ENCODE measurements around the gene CNFN.

DNA sequence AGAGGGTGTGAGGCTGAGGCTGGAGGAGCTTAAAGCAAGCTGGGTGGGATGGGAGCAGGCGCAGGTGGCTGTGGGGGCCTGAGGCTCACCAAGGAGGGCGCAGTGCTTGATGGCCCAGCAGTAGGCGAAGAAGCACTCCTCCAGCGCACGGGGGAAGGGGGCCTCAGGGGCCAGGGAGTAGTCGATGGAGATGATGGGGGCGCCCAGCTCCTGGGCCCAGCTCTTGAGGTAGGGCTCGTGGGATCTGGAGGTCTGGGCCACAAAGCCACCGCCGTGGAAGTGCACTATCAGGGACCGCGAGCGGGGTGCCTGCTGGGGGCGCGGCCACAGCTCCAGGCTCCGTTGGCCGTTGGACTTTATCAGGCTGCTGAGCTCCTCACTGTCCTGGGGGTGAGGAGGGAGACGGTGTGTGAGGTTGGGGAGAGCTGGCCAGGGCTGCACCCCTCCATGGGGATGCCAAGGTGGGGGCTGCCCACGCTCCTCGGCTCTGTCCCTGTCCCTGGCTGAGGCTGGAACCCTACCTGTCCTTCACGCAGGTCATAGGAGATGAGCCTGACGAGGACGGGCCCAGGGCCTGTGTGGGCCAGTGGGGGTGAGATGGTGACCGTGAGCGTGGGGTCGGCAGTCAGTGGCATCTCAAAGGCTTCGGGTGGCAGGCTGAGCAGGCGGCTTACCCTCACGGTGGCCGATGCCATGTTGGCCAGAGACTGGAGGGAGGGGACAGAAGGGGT lies 17.2 kb upstream of the CNFN start:
- TF ChIP-seq, protein P1, sequence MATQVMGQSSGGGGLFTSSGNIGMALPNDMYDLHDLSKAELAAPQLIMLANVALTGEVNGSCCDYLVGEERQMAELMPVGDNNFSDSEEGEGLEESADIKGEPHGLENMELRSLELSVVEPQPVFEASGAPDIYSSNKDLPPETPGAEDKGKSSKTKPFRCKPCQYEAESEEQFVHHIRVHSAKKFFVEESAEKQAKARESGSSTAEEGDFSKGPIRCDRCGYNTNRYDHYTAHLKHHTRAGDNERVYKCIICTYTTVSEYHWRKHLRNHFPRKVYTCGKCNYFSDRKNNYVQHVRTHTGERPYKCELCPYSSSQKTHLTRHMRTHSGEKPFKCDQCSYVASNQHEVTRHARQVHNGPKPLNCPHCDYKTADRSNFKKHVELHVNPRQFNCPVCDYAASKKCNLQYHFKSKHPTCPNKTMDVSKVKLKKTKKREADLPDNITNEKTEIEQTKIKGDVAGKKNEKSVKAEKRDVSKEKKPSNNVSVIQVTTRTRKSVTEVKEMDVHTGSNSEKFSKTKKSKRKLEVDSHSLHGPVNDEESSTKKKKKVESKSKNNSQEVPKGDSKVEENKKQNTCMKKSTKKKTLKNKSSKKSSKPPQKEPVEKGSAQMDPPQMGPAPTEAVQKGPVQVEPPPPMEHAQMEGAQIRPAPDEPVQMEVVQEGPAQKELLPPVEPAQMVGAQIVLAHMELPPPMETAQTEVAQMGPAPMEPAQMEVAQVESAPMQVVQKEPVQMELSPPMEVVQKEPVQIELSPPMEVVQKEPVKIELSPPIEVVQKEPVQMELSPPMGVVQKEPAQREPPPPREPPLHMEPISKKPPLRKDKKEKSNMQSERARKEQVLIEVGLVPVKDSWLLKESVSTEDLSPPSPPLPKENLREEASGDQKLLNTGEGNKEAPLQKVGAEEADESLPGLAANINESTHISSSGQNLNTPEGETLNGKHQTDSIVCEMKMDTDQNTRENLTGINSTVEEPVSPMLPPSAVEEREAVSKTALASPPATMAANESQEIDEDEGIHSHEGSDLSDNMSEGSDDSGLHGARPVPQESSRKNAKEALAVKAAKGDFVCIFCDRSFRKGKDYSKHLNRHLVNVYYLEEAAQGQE (IDR thresholded peaks at IDR 0.05; ENCODE audit: low read depth): no peak
- TF ChIP-seq FOXM1 (IDR thresholded peaks at IDR 0.05; ENCODE audit: borderline replicate concordance, low read depth): no peak
- no peak for TF ChIP-seq TAF1 (IDR thresholded peaks at IDR 0.05; ENCODE audit: low read depth)
- TF ChIP-seq CEBPB (IDR thresholded peaks at IDR 0.05): no peak
- TF ChIP-seq EGR1 (IDR thresholded peaks at IDR 0.05): no peak
- TF ChIP-seq TCF12 (IDR thresholded peaks at IDR 0.05; ENCODE audit: low read depth): no peak
- TF ChIP-seq RAD21 (IDR thresholded peaks at IDR 0.05; ENCODE audit: low read depth): no peak
- no peak for TF ChIP-seq MAX (IDR thresholded peaks at IDR 0.05)
- no peak for TF ChIP-seq TEAD4 (IDR thresholded peaks at IDR 0.05)
- TF ChIP-seq YY1 (IDR thresholded peaks at IDR 0.05; ENCODE audit: low read depth): no peak
- no peak for TF ChIP-seq CREB1 (IDR thresholded peaks at IDR 0.05; ENCODE audit: low read depth)
- TF ChIP-seq EP300 (IDR thresholded peaks at IDR 0.05; ENCODE audit: borderline replicate concordance): no peak
- no peak for TF ChIP-seq ZBTB7A (IDR thresholded peaks at IDR 0.05; ENCODE audit: low read depth)
